GM18951 (cell line): Measurements from ENCODE around the gene CACYBP.
"Not testable (repeated sequence)": the region's sequence is repeated elsewhere in the genome, so short reads cannot be mapped to it uniquely, and the experiment has no call there.

Experiments
- POLR2A ChIP-seq: IDR thresholded peaks from 4 replicates; pipeline ENCODE4 v1.6.1; 2011; ENCODE audit warnings: mild to moderate bottlenecking; ENCODE audit not compliant: insufficient read length, insufficient read depth; ENCODE audit errors: extremely low read depth
- in situ Hi-C: fragments of 300-500 bp; cut with MboI; formaldehyde crosslinking; loops from one replicate; pipeline ENCODE4 v1.12.0; 2022; ENCODE audit warnings: low sequenced_read_pairs, mixed read lengths, inconsistent platforms; ENCODE audit not compliant: unreplicated experiment

The CACYBP gene

DNA sequence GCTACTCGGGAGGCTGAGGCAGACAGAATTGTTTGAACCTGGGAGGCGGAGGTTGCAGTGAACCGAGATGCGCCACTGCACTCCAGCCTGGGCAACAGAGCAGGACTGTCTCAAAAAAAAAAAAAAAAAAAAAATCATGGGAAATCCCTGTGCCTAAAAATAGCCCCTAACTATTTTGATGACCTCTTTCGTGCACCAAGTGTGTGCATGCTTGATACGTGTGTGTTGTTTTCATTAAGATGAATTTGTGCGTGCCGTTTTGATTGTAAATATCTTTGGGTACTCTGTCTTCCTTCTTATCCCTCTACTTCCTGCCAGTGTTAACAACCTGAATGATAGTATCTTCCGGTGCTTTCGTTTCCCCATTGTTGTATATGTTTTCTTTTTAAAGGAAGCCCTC, 9.8 kb downstream of the CACYBP start:
- TF ChIP-seq POLR2A: no peak
- in situ Hi-C loops: no loop called here

DNA sequence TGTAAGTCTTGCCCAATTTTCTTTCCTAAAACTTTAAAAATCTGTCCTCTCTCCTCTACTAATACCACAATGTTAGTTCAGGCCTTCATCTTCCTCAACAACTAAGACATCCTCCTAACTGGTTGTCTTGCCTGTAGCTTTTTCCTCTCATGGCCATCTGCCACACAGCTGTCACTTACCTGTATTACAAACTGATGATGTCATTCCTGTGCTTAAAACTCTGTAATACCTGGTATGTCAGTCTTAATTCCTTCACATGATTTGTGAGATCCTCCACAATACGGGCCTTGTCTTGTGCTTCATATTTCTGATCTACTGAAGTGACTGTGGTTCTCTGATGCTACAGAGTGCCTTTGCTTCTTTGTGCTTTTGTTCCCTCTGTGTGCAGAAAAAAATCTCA, 13.7 kb downstream of the CACYBP start:
- in situ Hi-C loops: no loop called here

GRCh38 chr1:175015243-175015642, 15.5 kb downstream of the CACYBP start:
- in situ Hi-C loops: no loop called here
- TF ChIP-seq POLR2A: no peak

More for the DNA sequence above, 13.7 kb downstream of the CACYBP start:
- TF ChIP-seq POLR2A: no peak

- in situ Hi-C loops: no loop called here
- no peak for TF ChIP-seq POLR2A
These were observed 19.8 kb downstream of the CACYBP start for GRCh38 chr1:175019524-175019923.

DNA sequence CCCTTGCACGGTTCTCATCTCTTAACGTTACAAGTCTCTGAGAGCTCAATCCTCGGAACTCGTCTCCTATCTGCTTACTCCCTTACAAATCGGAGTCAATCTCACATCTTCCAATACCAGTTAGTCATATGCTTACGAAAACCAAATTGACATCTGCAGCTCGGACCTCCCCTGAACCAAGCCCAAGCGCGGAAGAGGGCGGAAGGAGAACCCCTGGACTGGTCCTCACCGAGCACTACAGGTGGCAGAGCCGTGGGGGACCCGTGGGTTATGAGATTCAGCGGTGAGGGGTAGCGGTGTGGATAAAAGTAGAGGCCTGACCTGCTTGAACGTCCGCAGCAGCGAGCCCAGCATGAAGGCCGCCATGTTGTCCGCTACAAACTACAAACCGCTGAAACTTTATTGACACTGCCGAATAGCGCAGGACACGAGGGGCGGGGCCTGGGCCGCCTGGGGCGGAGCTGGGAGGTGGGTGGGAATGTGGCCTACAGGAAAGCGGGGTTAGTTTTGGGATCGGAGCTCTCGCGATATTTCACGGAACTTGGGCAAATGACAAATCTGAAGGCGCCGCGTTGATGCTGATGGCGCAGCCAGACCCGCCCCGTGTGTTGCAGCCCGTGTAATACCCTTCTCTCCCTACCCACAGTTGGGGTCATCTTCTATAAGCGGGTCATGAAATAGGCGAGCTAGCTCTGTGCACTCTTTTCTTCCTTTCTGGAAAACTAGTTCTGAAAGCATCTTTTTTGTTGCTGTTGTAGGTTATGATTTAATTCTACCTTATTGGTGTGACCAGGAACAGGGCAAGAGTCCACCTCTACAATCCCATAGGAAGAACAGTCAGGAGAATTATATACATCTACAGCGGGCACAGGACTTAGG, 23.5 kb downstream of the CACYBP start, which contains the start of gene MRPS14:
MRPS14 (minus strand) TSS at position 383 of the 879 bp plus-strand sequence; CDS start at position 366, 17 bp downstream.
- in situ Hi-C loops: no loop called here
- TF ChIP-seq POLR2A: peak; percentile 90

DNA sequence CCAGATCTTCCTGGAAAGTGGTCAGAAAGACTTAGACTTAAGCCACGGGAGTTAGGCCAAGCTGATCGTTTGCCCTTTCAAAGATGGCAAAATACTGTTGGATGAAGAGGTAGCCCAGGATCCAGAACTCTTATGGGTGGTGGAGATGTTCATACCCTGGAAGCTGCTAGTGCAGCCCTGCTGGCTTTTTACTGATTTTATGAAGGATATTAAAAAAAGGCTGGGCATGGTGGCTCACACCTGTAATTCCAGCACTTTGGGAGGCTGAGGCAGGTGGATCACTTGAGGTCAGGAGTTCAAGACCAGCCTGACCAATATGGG, 24.1 kb downstream of the CACYBP start:
- in situ Hi-C loops: not testable (repeated sequence)

DNA sequence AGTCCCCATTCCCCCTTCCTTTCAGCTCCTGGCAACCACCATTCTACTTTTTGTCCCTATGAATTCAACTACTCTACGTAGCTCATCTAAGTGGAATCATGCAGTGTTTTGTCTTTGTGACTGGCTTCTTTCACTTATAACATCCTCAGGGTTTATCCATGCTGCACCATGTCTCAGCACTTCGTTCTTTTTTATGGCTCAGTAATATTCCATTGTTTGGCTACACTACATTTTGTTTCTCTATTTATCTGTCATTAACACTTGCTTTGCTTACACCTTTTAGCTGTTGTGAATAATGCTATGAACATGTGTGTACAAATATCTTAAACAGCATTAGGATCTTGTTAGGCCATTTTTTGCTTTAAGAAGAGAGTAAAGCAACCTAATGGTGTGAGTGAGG, 25.0 kb downstream of the CACYBP start:
- in situ Hi-C loops: loop anchor here (25.0 kb wide), 1 partner anchor 313 kb away; no protein-coding TSS in a partner anchor
- TF ChIP-seq POLR2A: no peak

- TF ChIP-seq POLR2A: no peak
These were observed 34.2 kb downstream of the CACYBP start for GRCh38 chr1:175033953-175034352.

DNA sequence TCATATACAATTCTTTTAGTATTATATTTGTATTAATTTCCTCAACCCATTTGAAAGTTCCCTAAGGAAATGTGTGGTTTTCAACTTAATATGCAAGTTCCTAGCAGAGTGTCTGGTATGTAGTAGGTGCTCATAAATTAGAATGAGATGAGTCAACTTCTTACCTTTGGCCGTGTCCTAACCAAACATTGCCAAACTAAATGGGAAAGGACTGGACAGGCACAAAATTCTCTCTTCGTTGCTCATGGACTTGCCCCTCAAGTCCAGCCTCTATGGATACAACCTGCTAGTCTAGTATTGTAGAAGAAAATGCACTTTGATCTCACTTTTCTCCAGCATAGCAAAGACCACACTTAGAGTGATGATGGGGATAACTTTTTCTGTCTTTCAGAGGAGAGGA, 35.0 kb downstream of the CACYBP start:
- no peak for TF ChIP-seq POLR2A
- in situ Hi-C loops: loop anchor here (5.0 to 25.0 kb wide), 2 partner anchors 103 to 303 kb away; no protein-coding TSS in a partner anchor

More at GRCh38 chr1:175033953-175034352, 34.2 kb downstream of the CACYBP start:
- in situ Hi-C loops: loop anchor here (5.0 to 25.0 kb wide), 2 partner anchors 103 to 303 kb away; no protein-coding TSS in a partner anchor

- in situ Hi-C loops: loop anchor here (25.0 kb wide), 1 partner anchor 301 kb away; no protein-coding TSS in a partner anchor
- no peak for TF ChIP-seq POLR2A
These were observed 36.1 kb downstream of the CACYBP start for GRCh38 chr1:175035865-175036264.

DNA sequence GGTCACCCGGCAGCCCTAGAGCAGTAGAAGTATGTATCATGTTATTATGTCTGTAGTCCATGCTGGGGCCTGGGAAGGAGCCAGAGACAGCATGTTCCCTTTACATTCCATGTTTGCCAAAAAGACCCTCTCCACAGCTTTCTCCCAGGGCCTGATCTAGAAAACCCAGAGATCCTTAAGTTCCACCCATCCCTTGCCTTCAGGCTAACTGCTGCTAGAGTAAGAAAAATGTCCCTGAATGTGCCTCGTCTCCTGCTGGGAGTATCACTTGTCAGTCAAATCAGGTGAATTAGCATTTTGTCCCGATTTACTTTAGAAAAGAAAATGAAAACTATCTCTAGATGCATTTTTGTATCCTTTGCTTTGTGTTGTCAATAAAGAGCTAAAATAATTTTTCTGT, 36.7 kb downstream of the CACYBP start:
- in situ Hi-C loops: loop anchor here (25.0 kb wide), 1 partner anchor 301 kb away; no protein-coding TSS in a partner anchor
- TF ChIP-seq POLR2A: no peak

DNA sequence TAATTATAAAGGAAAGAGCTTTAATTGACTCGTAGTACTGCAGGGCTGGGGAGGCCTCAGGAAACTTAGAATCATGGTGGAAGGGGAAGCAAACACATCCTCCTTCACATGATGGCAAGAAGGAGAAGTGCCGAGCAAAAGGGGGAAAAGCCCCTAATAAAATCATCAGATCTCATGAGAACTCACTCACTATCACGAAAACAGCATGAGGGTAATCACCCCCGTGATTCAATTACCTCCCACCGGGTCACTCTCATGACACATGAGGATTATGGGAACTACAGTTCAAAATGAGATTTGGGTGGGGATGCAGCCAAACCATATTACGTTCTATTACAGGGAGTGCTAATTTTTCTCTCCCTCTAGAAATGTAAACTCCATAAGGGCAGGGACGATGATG, 37.7 kb downstream of the CACYBP start:
- TF ChIP-seq POLR2A: no peak
- in situ Hi-C loops: loop anchor here (25.0 kb wide), 1 partner anchor 300 kb away; no protein-coding TSS in a partner anchor

DNA sequence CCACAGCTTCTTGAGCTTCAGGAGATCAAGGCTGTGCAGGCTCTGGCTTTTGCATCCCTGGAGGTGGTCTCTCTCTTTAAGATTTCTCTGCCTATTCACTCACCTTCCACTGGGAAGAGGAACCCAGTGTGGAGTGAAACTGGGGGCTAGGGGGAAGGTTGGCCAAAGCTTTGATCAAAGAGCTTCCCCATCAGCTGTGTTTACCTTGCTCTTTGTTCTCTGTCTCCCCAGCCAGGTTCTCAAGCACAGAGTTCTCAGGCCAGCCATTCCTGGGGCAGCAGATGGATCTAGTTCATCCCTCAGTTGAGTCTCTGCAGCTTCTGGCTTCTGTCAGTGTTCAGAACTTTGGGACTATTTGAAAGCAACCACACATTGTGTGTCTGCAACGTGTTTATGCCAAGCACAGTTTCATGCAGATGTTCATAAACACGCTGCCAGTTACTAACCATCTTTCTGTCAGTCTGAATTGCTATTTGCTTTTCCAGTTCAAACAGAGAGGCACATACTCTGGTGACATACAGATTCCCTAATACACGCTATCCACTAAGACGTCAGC, 40.7 kb downstream of the CACYBP start:
- no peak for TF ChIP-seq POLR2A
- in situ Hi-C loops: loop anchor here (25.0 kb wide), 1 partner anchor 297 kb away; no protein-coding TSS in a partner anchor

DNA sequence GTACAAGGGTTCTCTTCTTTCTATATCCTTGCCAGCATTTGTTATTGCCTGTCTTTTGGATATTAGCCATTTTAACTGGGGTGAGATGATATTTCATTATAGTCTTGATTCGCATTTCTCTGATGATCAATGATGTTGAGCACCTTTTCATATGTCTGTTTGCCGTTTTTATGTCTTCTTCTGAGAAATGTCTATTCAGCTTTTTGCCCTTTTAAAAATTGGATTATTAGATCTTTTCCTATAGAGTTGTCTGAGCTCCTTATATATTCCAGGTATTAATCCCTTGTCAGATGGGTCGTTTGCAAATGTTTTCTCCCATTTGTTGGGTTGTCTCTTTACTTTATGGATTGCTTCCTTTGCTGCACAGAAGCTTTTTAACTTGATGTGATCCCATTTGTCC, 42.9 kb downstream of the CACYBP start:
- in situ Hi-C loops: loop anchor here (25.0 kb wide), 1 partner anchor 295 kb away; no protein-coding TSS in a partner anchor
- no peak for TF ChIP-seq POLR2A

DNA sequence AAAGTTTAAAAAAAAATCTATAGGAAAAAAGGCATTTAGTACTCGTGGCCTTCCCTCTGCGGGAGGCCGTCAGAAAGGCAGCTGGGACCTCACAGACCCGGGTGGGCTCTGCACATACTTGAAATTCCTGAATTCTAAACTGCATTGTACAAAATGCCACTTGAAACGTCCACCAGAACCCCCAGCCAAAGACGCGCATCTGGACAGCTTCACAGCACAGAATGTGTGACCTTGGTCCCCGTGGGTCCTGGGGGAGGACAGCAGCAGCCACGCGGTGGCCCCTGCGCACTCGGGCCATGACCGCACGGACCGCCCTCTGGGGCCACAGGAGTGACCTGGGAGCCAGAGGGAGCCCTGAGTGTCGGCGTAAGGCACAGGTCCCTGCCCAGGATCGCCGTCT, 44.1 kb downstream of the CACYBP start:
- in situ Hi-C loops: loop anchor here (25.0 kb wide), 1 partner anchor 293 kb away; no protein-coding TSS in a partner anchor
- no peak for TF ChIP-seq POLR2A

- in situ Hi-C loops: loop anchor here (25.0 kb wide), 1 partner anchor 293 kb away; no protein-coding TSS in a partner anchor
These were observed 44.8 kb downstream of the CACYBP start for GRCh38 chr1:175044591-175044990.
